SK-MEL-5 (cell line): ENCODE results near the gene JMJD1C. TPM values are rescaled to one million over a fixed set of nuclear protein-coding genes. Genes with fewer than 3 reads are reported as not detected.
"Not testable (repeated sequence)": the region's sequence is repeated elsewhere in the genome, so short reads cannot be mapped to it uniquely, and the experiment has no call there.

Source experiments
- DNase-seq: peaks from one replicate; pipeline ENCODE4 v3.0.0-alpha.2; 2016; ENCODE audit warnings: low read depth, low spot score
- in situ Hi-C: cut with HindIII; loops from 2 replicates; pipeline ENCODE4 v1.10.0; 2016; ENCODE audit warnings: low sequenced_read_pairs, high pct_unique_total_duplicates, low pct_unique_long_range_greater_than_20kb
- total RNA-seq: library from RNA; depleted of rRNA; stranded (reverse); fragments of >200 nt; shearing (Covaris generic); gene quantifications from 2 replicates; pipeline ENCODE4 v1.2.3, GENCODE V29; 2014

Gene JMJD1C
- total RNA-seq, 1 experiment from 2014 or later: 30.1 TPM

DNA sequence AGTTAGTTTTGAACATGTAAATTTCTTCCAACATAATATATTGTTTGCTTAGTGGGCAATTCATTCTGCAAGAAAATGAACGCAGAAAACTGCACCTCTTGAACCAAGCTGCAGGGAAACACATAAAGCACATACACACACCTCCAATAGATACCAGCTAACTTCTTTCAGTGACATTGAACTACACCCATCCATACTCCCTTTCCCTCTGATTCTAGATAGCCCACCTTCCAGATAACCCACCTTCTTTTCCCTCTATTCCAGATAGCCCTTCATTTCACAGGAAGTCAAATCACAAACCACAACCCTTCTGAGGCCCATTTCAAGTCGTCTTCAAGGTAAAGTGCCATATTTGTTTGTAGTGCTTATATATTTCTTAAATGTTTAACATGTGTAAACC is 304.2 kb downstream of the JMJD1C start:
- no peak for DNase-seq
- in situ Hi-C loops: loop anchor here (25.0 kb wide), 1 partner anchor 551 kb away; no protein-coding TSS in a partner anchor

GRCh38 chr10:63157845-63158624 is 307.7 kb downstream of the JMJD1C start:
- in situ Hi-C loops: loop anchor here (25.0 kb wide), 1 partner anchor 554 kb away; no protein-coding TSS in a partner anchor
- peak; percentile 85 for DNase-seq

GRCh38 chr10:63156236-63156635 is 309.5 kb downstream of the JMJD1C start:
- in situ Hi-C loops: loop anchor here (25.0 kb wide), 1 partner anchor 556 kb away; no protein-coding TSS in a partner anchor
- DNase-seq: peak; percentile 33

DNA sequence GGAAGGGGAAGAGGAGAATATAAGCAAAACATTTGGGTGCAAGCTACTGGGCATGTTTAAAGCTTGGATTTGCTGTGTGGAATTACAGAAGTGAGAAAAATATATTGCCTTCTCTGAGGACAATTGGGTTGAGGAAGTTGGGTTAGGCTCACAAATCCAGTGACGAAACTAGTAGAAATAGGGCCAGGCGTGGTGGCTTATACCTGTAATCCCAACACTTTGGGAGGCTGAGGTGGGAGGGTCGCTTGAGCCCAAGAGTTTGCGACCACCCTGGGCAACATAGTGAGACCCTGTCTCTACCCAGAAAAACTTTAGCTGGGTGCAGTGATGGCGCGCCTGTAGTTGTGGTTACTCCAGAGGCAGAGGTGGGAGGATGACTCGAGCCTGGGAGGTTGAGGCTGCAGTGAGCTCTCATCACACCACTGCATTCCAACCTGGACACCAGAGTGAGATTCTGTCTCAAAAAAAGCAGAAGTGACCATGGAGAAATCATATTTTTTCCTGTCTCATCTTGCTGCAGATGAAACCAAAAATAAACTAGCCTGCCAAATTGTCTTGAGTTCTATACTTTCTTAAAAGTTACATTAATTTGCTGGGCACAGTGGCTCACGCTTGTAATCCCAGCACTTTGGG is 310.3 kb downstream of the JMJD1C start:
- in situ Hi-C loops: loop anchor here (25.0 kb wide), 1 partner anchor 557 kb away; no protein-coding TSS in a partner anchor

DNA sequence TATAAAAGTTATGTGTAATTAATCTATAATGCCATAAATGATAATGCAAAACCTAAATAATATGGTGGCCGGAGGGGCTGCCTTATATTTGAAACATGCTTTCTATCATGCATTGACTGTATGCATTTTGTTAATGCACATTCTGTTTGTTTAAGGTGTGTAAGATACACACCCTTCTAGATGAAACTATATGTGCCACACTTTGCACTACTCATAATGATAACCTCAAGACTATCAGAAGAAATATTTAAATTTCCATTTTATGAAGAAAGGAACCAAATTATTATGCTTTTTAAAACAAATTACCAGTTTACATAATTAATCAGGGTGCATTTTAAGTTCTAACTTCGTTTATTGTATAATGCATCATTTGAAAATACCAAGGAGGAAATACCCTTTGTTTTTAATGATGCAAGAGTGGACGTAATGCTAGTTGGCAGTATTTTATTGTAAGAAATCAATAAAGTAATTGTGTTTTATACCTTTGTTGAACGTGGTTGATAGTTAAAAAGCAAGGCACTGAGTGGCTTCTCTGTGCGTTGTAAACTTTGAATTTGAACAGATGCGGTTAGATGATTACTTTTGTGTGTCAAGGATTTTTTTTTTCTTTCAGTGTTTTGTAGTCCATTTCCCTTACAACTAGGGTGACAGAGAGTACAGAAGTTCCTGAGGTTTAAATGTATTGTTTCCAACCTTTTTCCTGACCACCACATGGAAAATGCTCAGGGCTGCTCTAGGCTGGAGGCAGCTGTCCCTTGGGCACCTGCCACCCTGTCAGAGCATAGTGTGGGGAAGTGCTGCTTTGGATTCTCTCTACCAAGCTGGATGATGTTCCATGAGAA is 311.0 kb downstream of the JMJD1C start:
- in situ Hi-C loops: loop anchor here (25.0 kb wide), 1 partner anchor 558 kb away; no protein-coding TSS in a partner anchor

More for the DNA sequence above, 310.3 kb downstream of the JMJD1C start:
- no peak for DNase-seq

GRCh38 chr10:63153868-63154545 is 311.8 kb downstream of the JMJD1C start:
- in situ Hi-C loops: loop anchor here (25.0 kb wide), 1 partner anchor 558 kb away; no protein-coding TSS in a partner anchor
- not testable (repeated sequence) for DNase-seq

More for the DNA sequence above, 311.0 kb downstream of the JMJD1C start:
- no peak for DNase-seq

DNA sequence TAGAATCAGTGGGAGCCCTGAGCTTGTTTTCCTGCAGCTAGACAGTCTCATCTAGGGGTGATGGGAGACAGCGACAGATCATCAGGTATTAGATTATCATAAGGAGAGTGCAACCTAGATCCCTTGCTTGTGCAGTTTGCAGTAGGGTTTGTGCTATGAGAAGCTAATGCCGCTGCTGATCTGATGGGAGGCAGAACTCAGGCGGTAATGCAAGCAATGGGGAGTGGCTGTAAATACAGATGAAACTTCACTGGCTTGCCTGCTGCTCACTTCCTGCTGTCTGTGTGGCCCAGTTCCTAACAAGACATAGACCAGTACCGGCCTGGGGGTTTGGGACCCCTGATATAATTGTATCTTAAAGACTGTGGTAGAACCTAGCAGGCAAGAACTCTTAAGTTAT is 315.0 kb downstream of the JMJD1C start:
- in situ Hi-C loops: loop anchor here (25.0 kb wide), 1 partner anchor 562 kb away; no protein-coding TSS in a partner anchor
- no peak for DNase-seq

- DNase-seq: no peak
- in situ Hi-C loops: no loop called here
Observed at GRCh38 chr10:63146503-63146902, 319.3 kb downstream of the JMJD1C start.

- DNase-seq: no peak
- in situ Hi-C loops: no loop called here
Observed at GRCh38 chr10:63145782-63146181, 320.0 kb downstream of the JMJD1C start.

DNA sequence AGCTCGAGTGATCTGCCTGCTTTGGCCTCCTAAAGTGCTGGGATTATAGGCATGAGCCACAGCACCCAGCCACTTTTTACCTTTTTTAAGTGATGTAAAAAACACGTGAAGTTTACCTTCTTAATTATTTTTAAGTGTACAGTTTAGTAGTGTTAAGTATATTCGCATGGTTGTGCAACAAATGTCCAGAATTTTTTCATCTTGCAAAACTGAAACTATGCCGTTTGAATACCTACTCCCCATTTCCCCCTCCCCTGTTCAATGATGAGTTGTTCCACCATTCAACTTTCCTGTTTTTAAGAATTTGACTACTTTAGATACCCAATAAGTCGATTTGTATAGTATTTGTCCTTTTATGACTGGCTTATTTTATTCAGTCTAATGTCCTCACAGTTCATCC is 321.8 kb downstream of the JMJD1C start:
- in situ Hi-C loops: no loop called here
- DNase-seq: no peak

- in situ Hi-C loops: no loop called here
- DNase-seq: no peak
Observed at GRCh38 chr10:63142136-63142535, 323.6 kb downstream of the JMJD1C start.

- in situ Hi-C loops: no loop called here
- no peak for DNase-seq
Observed at GRCh38 chr10:63140077-63140476, 325.7 kb downstream of the JMJD1C start.

- peak; percentile 95 for DNase-seq
- in situ Hi-C loops: no loop called here
Observed at GRCh38 chr10:63137306-63137705, 328.5 kb downstream of the JMJD1C start.

DNA sequence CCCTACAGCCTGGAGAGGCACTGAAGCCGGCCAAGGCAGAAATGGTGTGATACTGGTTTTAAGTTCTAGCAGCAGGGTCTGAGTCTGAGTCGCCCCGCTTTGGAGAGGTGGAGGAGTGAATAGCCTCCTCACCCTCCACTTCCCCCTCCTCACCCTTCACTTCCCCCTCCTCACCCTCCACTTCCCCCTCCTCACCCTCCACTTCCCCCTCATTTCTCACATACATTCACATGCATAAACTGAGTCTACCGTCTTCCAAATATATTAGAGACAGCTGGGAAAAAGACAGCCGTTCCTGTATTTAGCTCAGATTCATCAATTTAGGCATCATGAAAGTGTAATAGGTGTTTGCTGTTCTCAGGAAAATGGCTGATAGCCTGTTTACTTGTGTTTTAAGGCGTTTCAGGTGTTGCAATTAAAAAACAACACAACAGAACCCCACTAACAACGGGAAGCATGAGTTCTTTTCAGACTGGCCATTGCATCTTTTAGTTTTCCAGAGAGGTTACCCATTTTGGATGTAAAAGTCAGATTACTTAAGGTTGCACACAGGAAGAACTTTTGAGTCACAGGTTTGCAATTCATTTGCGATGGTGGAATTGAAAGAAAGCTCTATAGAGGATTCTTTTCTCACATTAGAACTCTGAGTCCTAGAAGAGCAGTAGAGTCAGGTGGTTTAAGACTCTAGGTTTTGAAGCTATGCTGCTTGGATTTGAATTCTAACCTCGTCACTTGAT is 331.8 kb downstream of the JMJD1C start:
- peak; percentile 32 for DNase-seq
- in situ Hi-C loops: no loop called here

DNA sequence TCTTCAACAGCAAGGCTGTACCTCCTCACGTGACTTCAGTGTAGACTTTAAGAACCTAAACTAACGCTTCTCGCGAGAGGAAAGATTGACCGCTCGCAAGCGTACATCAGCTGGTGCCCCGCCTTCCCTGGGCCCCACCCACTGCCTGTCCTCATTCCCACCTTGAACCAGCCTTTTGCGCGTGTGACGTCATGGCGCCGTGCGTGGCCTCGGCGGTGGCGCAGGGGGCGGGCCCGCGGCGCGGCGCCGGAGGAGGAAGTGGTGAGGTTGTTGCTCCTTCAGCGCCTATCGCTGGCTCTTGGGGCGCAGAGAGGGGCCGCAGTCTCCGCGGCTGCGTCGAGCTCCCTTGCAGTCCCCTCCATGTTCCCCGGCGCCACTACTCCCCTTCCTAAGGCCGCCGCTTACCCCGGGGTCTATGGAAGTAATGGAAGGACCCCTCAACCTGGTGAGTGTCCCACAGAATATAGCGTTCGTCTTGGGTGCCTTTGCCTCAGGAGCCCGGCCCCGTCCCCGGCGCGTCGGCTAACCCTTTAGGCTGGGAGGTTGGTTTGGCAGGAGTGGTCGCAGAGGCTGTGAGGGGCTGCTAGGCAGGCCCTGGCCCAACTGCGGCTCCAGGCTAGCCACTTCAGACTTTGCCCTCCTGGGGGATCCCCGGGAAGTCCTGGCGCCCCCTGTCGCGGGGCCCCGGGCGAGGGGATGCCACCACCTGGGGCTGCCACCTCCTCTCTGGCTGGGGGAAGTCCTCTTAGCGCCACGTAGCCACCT is 332.5 kb downstream of the JMJD1C start, which contains the start of gene NRBF2:
TSS of gene NRBF2 (plus strand) at position 273 of the 765 bp plus-strand sequence. CDS start at position 416, 143 bp downstream.
- DNase-seq: peak; percentile 98
- in situ Hi-C loops: no loop called here

DNA sequence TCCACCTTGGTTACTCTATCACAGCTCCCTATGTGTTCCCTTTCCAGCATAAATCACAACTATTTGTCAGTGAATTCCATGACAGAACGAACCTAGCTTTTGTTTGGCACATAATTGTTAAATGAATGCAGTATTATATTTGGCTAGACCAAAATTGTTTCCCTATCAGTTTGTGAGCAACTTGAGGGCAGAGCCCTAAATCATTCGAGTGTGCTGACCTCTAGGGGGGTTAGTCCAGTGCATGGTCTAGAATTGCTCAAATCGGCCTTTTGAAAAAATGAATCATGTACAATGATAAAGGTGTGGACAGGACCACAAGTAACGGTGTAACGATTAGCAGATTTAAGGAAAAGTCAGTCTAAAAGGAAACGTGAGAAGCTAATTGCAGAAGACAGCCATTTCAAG is 333.1 kb downstream of the JMJD1C start:
- in situ Hi-C loops: no loop called here
- no peak for DNase-seq
